Right atrium auricular region (tissue), 2 donors: Measurements from ENCODE around the gene BRCA2. TPM values are rescaled to one million over a fixed set of nuclear protein-coding genes. Genes with fewer than 3 reads are reported as not detected.
"Not testable (repeated sequence)": the region's sequence is repeated elsewhere in the genome, so short reads cannot be mapped to it uniquely, and the experiment has no call there.

ENCODE experiments used
- DNase-seq: peaks from one replicate; pipeline ENCODE4 v3.0.0-alpha.2; 2019; ENCODE audit warnings: low spot score
- H3K27ac ChIP-seq, 2 donors: fragments of 200-600 bp; sonication (generic); 1 replicate in 1 of 2; 2 replicates in 1 of 2; pipeline ENCODE4 v1.5.1; 2016 to 2019
- H3K27me3 ChIP-seq, 2 donors: fragments of 200-600 bp; sonication (generic); one replicate each; pipeline versions ENCODE4 v1.5.1 to v1.6.0; 2017 to 2019
- H3K36me3 ChIP-seq: fragments of 200-600 bp; sonication (generic); one replicate; pipeline ENCODE4 v1.5.1; 2016
- H3K4me1 ChIP-seq, 2 donors: fragments of 200-600 bp; sonication (generic); one replicate each; pipeline versions ENCODE4 v1.5.1 to v1.6.0; 2017 to 2019
- H3K4me3 ChIP-seq, 2 donors: fragments of 200-600 bp; sonication (generic); 1 replicate in 1 of 2; 2 replicates in 1 of 2; pipeline ENCODE4 v1.5.1; 2017 to 2019; ENCODE audit warnings: mild to moderate bottlenecking in 1 of 2, moderate library complexity in 1 of 2
- H3K9me3 ChIP-seq, 2 donors: fragments of 200-600 bp; sonication (generic); one replicate each; pipeline ENCODE4 v1.5.1; 2019
- CTCF ChIP-seq, 2 donors: fragments of 200-600 bp; sonication (generic); IDR thresholded peaks; one replicate each; pipeline ENCODE4 v1.5.1; 2019; ENCODE audit warnings: antibody characterized with exemption in 2 of 2
- total RNA-seq, 2 donors: library from RNA; depleted of rRNA; stranded (reverse); fragments of >200 nt; gene quantifications; one replicate each; pipeline ENCODE4 v1.1.0, GENCODE V29; 2016

Gene BRCA2
- total RNA-seq, 2 donors from 2014 or later = 0.15 to 0.24 TPM

- H3K4me3 ChIP-seq = no peak overlapping the region
- no peaks in the 10 kb centered on the region for H3K9me3 ChIP-seq
- no peaks in the 10 kb centered on the region for H3K4me1 ChIP-seq
- TF ChIP-seq CTCF (IDR thresholded peaks at IDR 0.05) = no peak
- H3K36me3 ChIP-seq = no peaks in the 10 kb centered on the region
- no peak for DNase-seq
- H3K27ac ChIP-seq = no peak overlapping the region
- no peaks in the 10 kb centered on the region for H3K27me3 ChIP-seq
Measured at GRCh38 chr13:32323912-32324311, 8.6 kb downstream of the BRCA2 start.

GRCh38 chr13:32330441-32330840 is 15.1 kb downstream of the BRCA2 start:
- Histone ChIP-seq H3K27ac (no peak overlapping the region), H3K4me3 (no peak overlapping the region), H3K9me3 (no peaks in the 10 kb centered on the region), H3K4me1 (no peaks in the 10 kb centered on the region), H3K27me3 (no peaks in the 10 kb centered on the region), H3K36me3 (no peaks in the 10 kb centered on the region)
- DNase-seq = no peak
- TF ChIP-seq CTCF (IDR thresholded peaks at IDR 0.05) = no peak

GRCh38 chr13:32334671-32335070 is 19.4 kb downstream of the BRCA2 start:
- Histone ChIP-seq H3K4me1 (no peaks in the 10 kb centered on the region), H3K9me3 (no peaks in the 10 kb centered on the region), H3K27ac (no peak overlapping the region), H3K27me3 (no peaks in the 10 kb centered on the region), H3K36me3 (no peaks in the 10 kb centered on the region), H3K4me3 (no peak overlapping the region)
- no peak for TF ChIP-seq CTCF (IDR thresholded peaks at IDR 0.05)
- no peak for DNase-seq

GRCh38 chr13:32340914-32341313 is 25.6 kb downstream of the BRCA2 start:
- H3K36me3 ChIP-seq = no peaks in the 10 kb centered on the region
- no peak for DNase-seq
- TF ChIP-seq CTCF (IDR thresholded peaks at IDR 0.05) = no peak
- H3K4me3 ChIP-seq = no peak overlapping the region
- no peaks in the 10 kb centered on the region for H3K4me1 ChIP-seq
- no peaks in the 10 kb centered on the region for H3K27me3 ChIP-seq
- no peak overlapping the region for H3K27ac ChIP-seq
- no peaks in the 10 kb centered on the region for H3K9me3 ChIP-seq

- H3K36me3 ChIP-seq = no peaks in the 10 kb centered on the region
- no peaks in the 10 kb centered on the region for H3K27me3 ChIP-seq
- DNase-seq = no peak
- TF ChIP-seq CTCF (IDR thresholded peaks at IDR 0.05) = no peak
- no peaks in the 10 kb centered on the region for H3K9me3 ChIP-seq
- no peak overlapping the region for H3K27ac ChIP-seq
- H3K4me1 ChIP-seq = no peaks in the 10 kb centered on the region
- no peak overlapping the region for H3K4me3 ChIP-seq
Measured at GRCh38 chr13:32347651-32348050, 32.3 kb downstream of the BRCA2 start.

GRCh38 chr13:32350839-32351441 is 35.6 kb downstream of the BRCA2 start:
- not testable (repeated sequence) for H3K4me1 ChIP-seq, H3K27ac ChIP-seq, H3K9me3 ChIP-seq, DNase-seq, H3K36me3 ChIP-seq, H3K27me3 ChIP-seq, H3K4me3 ChIP-seq
